Tibial nerve (tissue), 4 donors: ENCODE measurements around the gene KRT3. TPM values are rescaled to one million over a fixed set of nuclear protein-coding genes. Genes with fewer than 3 reads are reported as not detected.

ENCODE experiments used
- DNase-seq, 2 donors: peaks; one replicate each; pipeline ENCODE4 v3.0.0-alpha.2; 2019; ENCODE audit warnings: low spot score in 2 of 2
- H3K27ac ChIP-seq, 4 donors: fragments of 200-600 bp; sonication (generic) in 3 of 4; one replicate each; pipeline ENCODE4 v1.5.1; 2017 to 2019; ENCODE audit warnings: mild to moderate bottlenecking in 1 of 4
- H3K27me3 ChIP-seq, 2 donors: fragments of 200-600 bp; sonication (generic) in 1 of 2; one replicate each; pipeline versions ENCODE4 v1.5.1 to v1.6.0; 2017 to 2019
- H3K36me3 ChIP-seq, 3 donors: fragments of 200-600 bp; sonication (generic); one replicate each; pipeline ENCODE4 v1.5.1; 2018 to 2019
- H3K4me1 ChIP-seq, 4 donors: fragments of 200-600 bp; sonication (generic) in 3 of 4; one replicate each; pipeline ENCODE4 v1.5.1; 2017 to 2019
- H3K4me3 ChIP-seq, 4 donors: fragments of 200-600 bp; sonication (generic) in 3 of 4; one replicate each; pipeline ENCODE4 v1.5.1; 2017 to 2019; ENCODE audit warnings: mild to moderate bottlenecking in 1 of 4, moderate library complexity in 1 of 4
- H3K9me3 ChIP-seq, 4 donors: fragments of 200-600 bp; sonication (generic) in 3 of 4; one replicate each; pipeline ENCODE4 v1.5.1; 2017 to 2019
- CTCF ChIP-seq, 5 experiments: fragments of 200-600 bp in 3 of 5; fragments of 450-650 bp in 2 of 5; sonication (generic) in 3 of 5; IDR thresholded peaks; one replicate each; pipeline ENCODE4 v1.5.1; 2016 to 2019; ENCODE audit warnings: antibody characterized with exemption in 5 of 5, mild to moderate bottlenecking in 3 of 5, moderate library complexity in 2 of 5
- EP300 ChIP-seq, 2 donors: sonication (generic); formaldehyde crosslinking; IDR thresholded peaks; one replicate each; pipeline ENCODE4 v1.6.1; 2017; ENCODE audit warnings: antibody characterized with exemption in 2 of 2, mild to moderate bottlenecking in 1 of 2
- POLR2A ChIP-seq, 2 donors: fragments of 450-650 bp; IDR thresholded peaks; one replicate each; pipeline ENCODE4 v1.6.1; 2017; ENCODE audit warnings: antibody characterized with exemption in 2 of 2, mild to moderate bottlenecking in 2 of 2, moderate library complexity in 2 of 2
- WGBS, 2 donors: methylation state at CpG; one replicate each; pipeline ENCODE4 v1.1.5; 2018; 5-methylcytosine and 5-hydroxymethylcytosine counted together
- total RNA-seq, 4 donors: library from RNA; depleted of rRNA; stranded (reverse); fragments of >200 nt; gene quantifications; one replicate each; pipeline ENCODE4 v1.1.0, GENCODE V29; 2016

Gene KRT3
- not detected for total RNA-seq

GRCh38 chr12:52795694-52796428 is at the start of gene KRT3:
KRT3 (minus strand) TSS chr12:52796117; CDS start chr12:52796042, 75 bp downstream.
- DNase-seq: no peak
- Histone ChIP-seq H3K36me3 (no peaks in the 10 kb centered on the region), H3K4me1 (no peaks in the 10 kb centered on the region), H3K4me3 (no peak within 1 kb of the TSS), H3K27ac (no peak within 1 kb of the TSS), H3K27me3 (peaks cover 0 to 7% of the 10 kb centered on the region in 2 donors), H3K9me3 (no peaks in the 10 kb centered on the region)
- TF ChIP-seq POLR2A (IDR thresholded peaks at IDR 0.05) (no peak), EP300 (IDR thresholded peaks at IDR 0.05) (no peak)
- 88 to 93% methylated on average over 17 of the region's 17 CpGs for WGBS, 2 donors

- no peak for DNase-seq
- H3K27ac ChIP-seq: no peak overlapping the region
- TF ChIP-seq POLR2A (IDR thresholded peaks at IDR 0.05): no peak
- TF ChIP-seq CTCF (IDR thresholded peaks at IDR 0.05): no peak
- TF ChIP-seq EP300 (IDR thresholded peaks at IDR 0.05): no peak
- H3K36me3 ChIP-seq: no peaks in the 10 kb centered on the region
- no peaks in the 10 kb centered on the region for H3K4me1 ChIP-seq
- no peak overlapping the region for H3K4me3 ChIP-seq
- H3K9me3 ChIP-seq: no peaks in the 10 kb centered on the region
- 89 to 96% methylated on average over 5 to 8 of the region's 11 CpGs for WGBS, 2 donors
- H3K27me3 ChIP-seq: no peaks in the 10 kb centered on the region
Measured at GRCh38 chr12:52844386-52844785, 48.5 kb upstream of the KRT3 start.

- no peak for TF ChIP-seq CTCF (IDR thresholded peaks at IDR 0.05)
- TF ChIP-seq EP300 (IDR thresholded peaks at IDR 0.05): no peak
- no peak for TF ChIP-seq POLR2A (IDR thresholded peaks at IDR 0.05)
- no peak for DNase-seq
- H3K27me3 ChIP-seq: peaks cover 0 to 12% of the 10 kb centered on the region in 2 donors
- no peaks in the 10 kb centered on the region for H3K4me1 ChIP-seq
- H3K36me3 ChIP-seq: no peaks in the 10 kb centered on the region
- WGBS, 2 donors: 79 to 80% methylated on average over 18 of the region's 18 CpGs
- H3K4me3 ChIP-seq: no peak overlapping the region
- no peak overlapping the region for H3K27ac ChIP-seq
- no peaks in the 10 kb centered on the region for H3K9me3 ChIP-seq
Measured at GRCh38 chr12:52839436-52840105, 43.7 kb upstream of the KRT3 start.

GRCh38 chr12:52838609-52839435 is 42.9 kb upstream of the KRT3 start:
- Histone ChIP-seq H3K9me3 (no peaks in the 10 kb centered on the region), H3K36me3 (no peaks in the 10 kb centered on the region), H3K4me3 (no peak overlapping the region), H3K4me1 (no peaks in the 10 kb centered on the region), H3K27ac (no peak overlapping the region), H3K27me3 (peaks cover 0 to 12% of the 10 kb centered on the region in 2 donors)
- TF ChIP-seq CTCF (IDR thresholded peaks at IDR 0.05) (no peak), POLR2A (IDR thresholded peaks at IDR 0.05) (no peak), EP300 (IDR thresholded peaks at IDR 0.05) (no peak)
- DNase-seq: no peak
- WGBS, 2 donors: 48 to 57% methylated on average over 14 of the region's 14 CpGs

- 81 to 87% methylated on average over 6 of the region's 6 CpGs for WGBS, 2 donors
- Histone ChIP-seq H3K36me3 (no peaks in the 10 kb centered on the region), H3K27me3 (peaks cover 0 to 12% of the 10 kb centered on the region in 2 donors), H3K27ac (no peak overlapping the region), H3K4me3 (no peak overlapping the region), H3K9me3 (no peaks in the 10 kb centered on the region), H3K4me1 (no peaks in the 10 kb centered on the region)
- DNase-seq: no peak
- no peak for TF ChIP-seq EP300 (IDR thresholded peaks at IDR 0.05)
- no peak for TF ChIP-seq CTCF (IDR thresholded peaks at IDR 0.05)
- no peak for TF ChIP-seq POLR2A (IDR thresholded peaks at IDR 0.05)
Measured at GRCh38 chr12:52837781-52838608, 42.1 kb upstream of the KRT3 start.
